Fibroblast of lung (primary cell): ENCODE measurements around the gene WWOX. TPM values are rescaled to one million over a fixed set of nuclear protein-coding genes. Genes with fewer than 3 reads are reported as not detected.

Source experiments
- DNase-seq, 2 donors: peaks; one replicate each; pipeline versions ENCODE4 v3.0.0 to v3.0.0-alpha.2; 2010; ENCODE audit warnings: low read depth in 2 of 2
- H2AFZ ChIP-seq: 2 replicates; pipeline ENCODE4 v1.5.1; 2012; ENCODE audit warnings: low read length, control low read depth, inconsistent platforms
- H3K27ac ChIP-seq: 2 replicates; pipeline ENCODE4 v1.5.1; 2011; ENCODE audit warnings: low read length, control low read depth; ENCODE audit not compliant: insufficient read depth
- H3K27me3 ChIP-seq: 2 replicates; pipeline ENCODE4 v1.5.1; 2011; ENCODE audit warnings: mild to moderate bottlenecking, low read length; ENCODE audit not compliant: control insufficient read depth, insufficient read depth
- H3K36me3 ChIP-seq: 2 replicates; pipeline ENCODE4 v1.5.1; 2011; ENCODE audit warnings: low read length; ENCODE audit not compliant: control insufficient read depth, insufficient read depth
- H3K4me1 ChIP-seq: 2 replicates; pipeline ENCODE4 v1.5.1; 2011; ENCODE audit warnings: low read length; ENCODE audit not compliant: control insufficient read depth, insufficient read depth; ENCODE audit errors: extremely low read depth
- H3K4me2 ChIP-seq: 2 replicates; pipeline ENCODE4 v1.5.1; 2011; ENCODE audit warnings: low read length, control low read depth; ENCODE audit not compliant: insufficient read depth; ENCODE audit errors: extremely low read depth
- H3K4me3 ChIP-seq, 4 experiments: fragments of 200-600 bp in 1 of 4; sonication (generic) in 1 of 4; replicated peaks in 1 of 4; 2 replicates each; pipeline ENCODE4 v1.5.1; 2011 to 2016; ENCODE audit warnings: low read length in 4 of 4, low read depth in 3 of 4, mild to moderate bottlenecking in 3 of 4, control low read depth in 2 of 4, inconsistent platforms in 1 of 4, mixed read lengths in 1 of 4; ENCODE audit not compliant: insufficient read depth in 1 of 4; ENCODE audit errors: control extremely low read depth in 1 of 4
- H3K79me2 ChIP-seq: 2 replicates; pipeline ENCODE4 v1.5.1; 2012; ENCODE audit warnings: mild to moderate bottlenecking, low read length, inconsistent platforms; ENCODE audit not compliant: control insufficient read depth, insufficient read depth
- H3K9ac ChIP-seq: 2 replicates; pipeline ENCODE4 v1.5.1; 2011; ENCODE audit warnings: mild to moderate bottlenecking, low read length, control low read depth; ENCODE audit not compliant: insufficient read depth
- H3K9me3 ChIP-seq: 2 replicates; pipeline ENCODE4 v1.5.1; 2012; ENCODE audit warnings: low read depth, low read length; ENCODE audit not compliant: control insufficient read depth, insufficient read depth
- H4K20me1 ChIP-seq: 2 replicates; pipeline ENCODE4 v1.5.1; 2011; ENCODE audit warnings: low read length; ENCODE audit not compliant: control insufficient read depth, insufficient read depth; ENCODE audit errors: extremely low read depth
- EZH2 ChIP-seq: IDR thresholded peaks from 2 replicates; pipeline ENCODE4 v1.5.1; 2012; ENCODE audit warnings: low read length, control low read depth, mild to moderate bottlenecking; ENCODE audit errors: missing control alignments
- polyA plus RNA-seq, 2 donors: library from polyadenylated mRNA; depleted of rRNA in 1 of 2; stranded (reverse) in 1 of 2; unstranded in 1 of 2; fragments of >200 nt; gene quantifications; 2 replicates each; pipeline ENCODE4 v1.2.1, GENCODE V29; 2011 to 2012; ENCODE audit warnings: missing spikeins in 1 of 2
- total RNA-seq: library from RNA; depleted of rRNA; stranded (reverse); fragments of >200 nt; gene quantifications from 2 replicates; pipeline ENCODE4 v1.2.1, GENCODE V29; 2014
- TF ChIP-seq, protein P1 (sequence below), 2 donors: IDR thresholded peaks in 1 of 2; conservative IDR thresholded peaks in 1 of 2; 1 replicate in 1 of 2; 2 replicates in 1 of 2; pipeline ENCODE4 v1.5.1; 2011 to 2012; ENCODE audit warnings: low read length in 2 of 2, control low read depth in 1 of 2, inconsistent platforms in 1 of 2, low read depth in 1 of 2, mild to moderate bottlenecking in 1 of 2

The WWOX gene
- total and polyA plus RNA-seq, 2 donors (not counting 1 experiment from before 2014, with no cell fraction given), result 5.6 to 16.3 TPM

- Histone ChIP-seq H2AFZ (no peak overlapping the region), H3K27me3 (no peaks in the 10 kb centered on the region), H3K79me2 (no peaks in the 10 kb centered on the region), H3K9me3 (no peaks in the 10 kb centered on the region), H4K20me1 (no peaks in the 10 kb centered on the region), H3K4me1 (no peaks in the 10 kb centered on the region), H3K4me3 (no peak overlapping the region), H3K36me3 (no peaks in the 10 kb centered on the region), H3K27ac (no peak overlapping the region), H3K9ac (no peak overlapping the region), H3K4me2 (no peak overlapping the region)
- DNase-seq, result no peak
- TF ChIP-seq, protein P1, sequence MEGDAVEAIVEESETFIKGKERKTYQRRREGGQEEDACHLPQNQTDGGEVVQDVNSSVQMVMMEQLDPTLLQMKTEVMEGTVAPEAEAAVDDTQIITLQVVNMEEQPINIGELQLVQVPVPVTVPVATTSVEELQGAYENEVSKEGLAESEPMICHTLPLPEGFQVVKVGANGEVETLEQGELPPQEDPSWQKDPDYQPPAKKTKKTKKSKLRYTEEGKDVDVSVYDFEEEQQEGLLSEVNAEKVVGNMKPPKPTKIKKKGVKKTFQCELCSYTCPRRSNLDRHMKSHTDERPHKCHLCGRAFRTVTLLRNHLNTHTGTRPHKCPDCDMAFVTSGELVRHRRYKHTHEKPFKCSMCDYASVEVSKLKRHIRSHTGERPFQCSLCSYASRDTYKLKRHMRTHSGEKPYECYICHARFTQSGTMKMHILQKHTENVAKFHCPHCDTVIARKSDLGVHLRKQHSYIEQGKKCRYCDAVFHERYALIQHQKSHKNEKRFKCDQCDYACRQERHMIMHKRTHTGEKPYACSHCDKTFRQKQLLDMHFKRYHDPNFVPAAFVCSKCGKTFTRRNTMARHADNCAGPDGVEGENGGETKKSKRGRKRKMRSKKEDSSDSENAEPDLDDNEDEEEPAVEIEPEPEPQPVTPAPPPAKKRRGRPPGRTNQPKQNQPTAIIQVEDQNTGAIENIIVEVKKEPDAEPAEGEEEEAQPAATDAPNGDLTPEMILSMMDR (conservative IDR thresholded peaks at IDR 0.05 in 1 of 2, IDR thresholded peaks at IDR 0.05 in 1 of 2; ENCODE audit: low read depth in 1 of 2, low read length in 2 of 2), result no peak
- no peak for TF ChIP-seq EZH2
Observed at GRCh38 chr16:78815713-78816112, 716.3 kb downstream of the WWOX start.

- H3K27ac ChIP-seq, result no peak overlapping the region
Observed at GRCh38 chr16:78816499-78817195, 717.2 kb downstream of the WWOX start.

DNA sequence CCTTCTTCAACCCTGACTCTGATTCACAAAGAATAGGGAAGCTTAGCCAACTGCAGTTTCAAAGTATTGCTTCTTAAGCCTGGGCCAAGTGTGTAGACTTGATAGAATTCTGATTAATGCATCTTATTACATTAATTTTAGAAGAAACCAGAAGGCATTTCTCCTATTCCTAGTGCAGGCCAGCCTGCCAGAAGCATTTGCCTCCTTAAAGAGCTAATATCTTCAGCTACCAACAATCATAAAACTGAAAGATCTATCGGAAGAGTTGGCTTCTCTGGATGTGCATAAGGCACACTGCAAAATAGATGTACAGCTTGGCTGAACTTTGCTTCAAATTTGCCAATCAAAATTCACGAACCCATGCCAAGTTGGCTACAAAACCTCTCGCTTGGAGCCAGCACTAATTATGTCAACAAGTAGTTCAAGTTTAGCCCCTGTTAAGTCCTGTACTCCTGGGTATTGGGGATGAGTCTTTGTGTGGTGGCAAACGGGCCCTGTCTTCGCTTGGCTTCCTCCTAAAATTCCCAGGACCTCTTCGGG lies 717.8 kb downstream of the WWOX start:
- Histone ChIP-seq H3K27ac (no peak overlapping the region), H3K9ac (no peak overlapping the region), H3K79me2 (no peaks in the 10 kb centered on the region), H3K27me3 (no peaks in the 10 kb centered on the region), H3K9me3 (no peaks in the 10 kb centered on the region), H3K4me2 (no peak overlapping the region), H2AFZ (no peak overlapping the region), H4K20me1 (no peaks in the 10 kb centered on the region), H3K4me3 (no peak overlapping the region), H3K4me1 (no peaks in the 10 kb centered on the region), H3K36me3 (no peaks in the 10 kb centered on the region)
- no peak for TF ChIP-seq EZH2
- TF ChIP-seq, protein P1 (conservative IDR thresholded peaks at IDR 0.05 in 1 of 2, IDR thresholded peaks at IDR 0.05 in 1 of 2; ENCODE audit: low read depth in 1 of 2, low read length in 2 of 2), result no peak
- no peak for DNase-seq

More at GRCh38 chr16:78816499-78817195, 717.2 kb downstream of the WWOX start:
- Histone ChIP-seq H3K4me3 (no peak overlapping the region), H4K20me1 (no peaks in the 10 kb centered on the region), H3K9ac (no peak overlapping the region), H3K9me3 (no peaks in the 10 kb centered on the region), H3K79me2 (no peaks in the 10 kb centered on the region), H2AFZ (no peak overlapping the region), H3K4me2 (no peak overlapping the region), H3K4me1 (no peaks in the 10 kb centered on the region), H3K36me3 (no peaks in the 10 kb centered on the region), H3K27me3 (no peaks in the 10 kb centered on the region)
- DNase-seq, result peak in 1 of 2 donors; percentile 14
- TF ChIP-seq, protein P1 (conservative IDR thresholded peaks at IDR 0.05 in 1 of 2, IDR thresholded peaks at IDR 0.05 in 1 of 2; ENCODE audit: low read depth in 1 of 2, low read length in 2 of 2), result no peak
- no peak for TF ChIP-seq EZH2
